VCaP (cell line): ENCODE results near the gene GRAPL.
"Not testable (repeated sequence)": the region's sequence is repeated elsewhere in the genome, so short reads cannot be mapped to it uniquely, and the experiment has no call there.

ENCODE experiments used
- H3K27ac ChIP-seq: fragments of 450-650 bp; 2 replicates; pipeline ENCODE4 v1.5.1; 2017

The GRAPL gene

DNA sequence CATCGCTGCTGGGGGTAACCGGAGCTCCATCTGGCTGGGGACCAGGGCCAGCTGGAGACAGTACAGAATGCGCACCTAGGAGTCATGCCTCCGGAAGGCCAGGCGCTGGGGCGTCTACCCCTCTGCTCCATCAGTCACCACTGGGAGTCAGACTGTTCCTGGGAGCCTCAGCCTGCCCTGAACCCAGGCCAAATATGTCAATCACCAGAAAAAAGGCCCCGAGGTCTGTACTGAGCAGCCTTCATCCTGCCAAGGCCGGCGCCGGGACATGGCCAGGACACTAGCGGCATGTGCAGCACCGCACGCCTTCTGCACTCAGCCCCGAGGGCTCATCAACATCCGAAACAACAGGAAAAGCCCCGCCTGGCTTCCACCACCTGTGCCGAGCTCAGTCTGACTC, 8.7 kb downstream of the GRAPL start:
- H3K27ac ChIP-seq: not testable (repeated sequence)

DNA sequence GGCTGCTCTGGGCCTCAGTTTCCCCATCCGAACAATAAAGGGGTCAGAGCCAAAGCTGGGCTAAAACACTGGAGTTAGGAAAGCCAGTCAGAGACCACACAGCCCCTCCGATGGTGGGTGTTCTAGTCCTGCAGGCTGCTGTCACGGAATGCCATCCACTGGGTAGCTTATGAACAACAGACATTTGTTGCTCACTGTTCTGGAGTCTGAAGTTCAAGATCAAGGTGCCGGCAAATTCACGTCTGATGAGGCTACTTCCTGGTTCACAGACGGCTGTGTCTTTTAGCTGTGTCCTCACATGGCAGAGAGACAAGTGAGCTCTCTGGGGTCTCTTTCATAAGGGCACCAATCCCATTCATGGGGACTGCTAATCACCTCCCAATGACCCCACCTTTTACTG, 9.2 kb downstream of the GRAPL start:
- H3K27ac ChIP-seq: not testable (repeated sequence)

DNA sequence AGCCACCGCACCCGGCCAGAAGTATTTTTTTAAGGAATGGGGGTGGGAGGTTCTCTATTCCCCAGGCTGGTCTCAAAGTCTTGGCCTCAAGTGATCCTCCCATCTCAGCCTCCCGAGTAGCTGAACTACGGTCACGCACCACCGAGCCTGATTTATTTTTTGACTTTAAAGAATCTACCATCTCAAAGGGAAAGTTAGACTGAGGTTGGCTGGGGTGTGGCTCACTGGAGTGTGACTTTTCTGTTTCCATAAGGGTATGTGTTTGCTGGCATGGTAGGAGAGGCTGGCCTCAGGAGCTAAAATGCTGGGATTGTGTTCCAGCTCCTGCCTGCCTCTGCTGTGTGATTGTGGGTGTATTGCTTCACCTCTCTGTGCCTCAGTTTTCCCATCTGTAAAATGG, 10.6 kb downstream of the GRAPL start:
- not testable (repeated sequence) for H3K27ac ChIP-seq

DNA sequence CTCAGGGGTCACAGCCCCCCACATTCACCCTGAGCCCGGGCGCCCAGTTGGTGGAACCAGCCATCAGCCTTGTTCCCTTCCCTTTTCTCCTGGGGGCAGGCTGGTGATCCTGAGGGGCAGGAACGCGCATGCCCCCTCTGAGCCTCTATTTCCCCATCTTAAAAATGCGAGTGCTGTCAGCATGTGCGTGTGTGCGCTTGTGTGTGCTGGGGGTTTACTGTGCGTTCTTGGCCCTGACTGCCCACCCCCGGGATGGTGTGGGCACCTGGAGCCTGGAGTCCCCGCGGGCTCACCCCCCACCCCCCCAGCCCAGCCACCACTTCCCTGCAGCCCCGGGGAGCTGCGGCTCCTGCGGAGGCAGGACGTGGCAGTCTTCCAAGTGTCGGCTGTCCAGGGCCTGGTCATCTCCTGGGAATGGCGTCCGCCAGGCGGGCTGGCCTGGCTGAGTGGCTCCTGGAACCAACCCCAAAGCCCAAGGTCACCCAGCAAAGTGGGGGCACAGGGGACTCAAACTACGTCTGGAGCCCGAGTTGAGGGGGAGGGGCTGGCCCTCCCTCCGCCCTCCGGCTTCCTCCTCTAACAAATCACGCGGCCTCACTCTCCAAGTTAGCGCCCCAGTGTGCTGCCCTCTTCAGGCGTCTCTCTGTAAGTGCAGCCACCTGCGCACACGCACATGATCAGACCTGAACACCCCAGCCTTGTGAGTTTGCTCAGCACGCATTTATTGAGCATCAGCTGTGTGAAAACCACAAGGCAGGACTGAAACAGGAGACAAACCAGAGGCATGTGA, 14.2 kb downstream of the GRAPL start:
- H3K27ac ChIP-seq: not testable (repeated sequence)

DNA sequence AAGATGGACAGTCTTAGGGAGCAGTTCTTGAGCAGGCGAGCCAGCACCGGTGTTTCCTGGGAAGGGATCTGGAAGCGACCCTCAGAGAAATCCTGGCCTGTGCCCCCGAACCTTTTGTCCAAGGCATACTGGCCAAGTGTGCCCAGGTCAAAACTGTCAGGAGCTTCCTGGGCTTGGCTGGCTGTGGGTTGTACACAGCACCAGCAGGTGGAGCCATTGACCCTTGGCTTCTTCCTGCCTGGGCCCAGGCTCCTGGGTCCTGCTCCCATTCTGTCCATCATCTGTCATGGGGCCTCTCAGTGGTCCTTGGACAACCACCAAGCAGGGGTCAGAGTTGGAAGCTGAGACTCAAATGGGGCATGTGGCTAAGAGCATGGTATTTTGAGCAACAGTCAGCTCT, 15.0 kb downstream of the GRAPL start:
- not testable (repeated sequence) for H3K27ac ChIP-seq

DNA sequence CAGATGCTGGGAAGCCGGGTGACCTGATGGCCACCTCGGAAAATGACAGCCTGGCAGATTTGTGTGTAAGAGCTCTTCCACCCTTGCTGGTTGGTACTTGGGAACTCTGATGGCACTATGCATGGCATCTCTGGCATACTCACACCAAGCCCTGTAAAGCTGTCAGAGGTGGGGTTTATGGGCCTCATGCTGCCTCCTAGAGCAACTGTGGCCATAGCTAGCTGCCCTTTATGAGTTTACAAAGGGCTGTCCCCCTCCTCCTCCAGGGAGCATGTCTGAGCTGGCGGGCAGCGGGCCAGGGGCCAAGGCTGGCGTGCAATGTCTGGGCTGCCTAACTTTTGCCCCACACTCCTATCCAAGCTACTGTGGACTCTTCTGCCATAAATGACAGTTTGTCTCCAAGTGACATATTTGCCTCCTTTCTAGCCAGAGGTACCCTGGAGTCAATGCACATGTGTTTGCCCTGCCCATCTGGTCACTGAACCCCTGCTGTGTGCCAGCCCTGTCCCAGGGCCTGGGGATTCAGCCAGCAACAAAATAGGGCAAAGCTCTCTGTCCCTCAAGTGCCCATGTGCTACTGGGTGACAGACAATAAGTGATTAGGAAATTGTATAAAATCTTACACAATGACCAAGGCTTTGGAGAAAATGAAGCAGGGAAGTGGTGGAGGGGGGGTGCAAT, 15.8 kb downstream of the GRAPL start:
- not testable (repeated sequence) for H3K27ac ChIP-seq

DNA sequence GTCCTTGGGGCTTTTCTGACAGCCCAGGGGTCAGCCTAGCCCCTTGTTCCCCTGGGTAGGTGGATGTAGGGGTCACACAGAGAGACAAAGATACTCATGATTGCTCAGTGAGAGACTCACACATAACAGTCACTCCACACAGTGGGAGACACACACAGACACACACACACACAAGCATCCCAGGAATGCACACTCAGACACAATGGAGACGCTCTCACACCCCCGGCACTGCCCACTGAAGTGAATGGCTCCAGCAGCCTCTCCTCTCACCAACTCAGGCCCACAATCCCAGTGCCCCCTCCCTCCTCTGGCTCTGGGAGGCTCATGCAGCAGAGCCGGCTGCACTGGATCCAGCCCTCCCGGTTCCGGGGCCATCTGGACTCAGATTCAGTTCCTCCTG, 17.0 kb downstream of the GRAPL start:
- not testable (repeated sequence) for H3K27ac ChIP-seq

DNA sequence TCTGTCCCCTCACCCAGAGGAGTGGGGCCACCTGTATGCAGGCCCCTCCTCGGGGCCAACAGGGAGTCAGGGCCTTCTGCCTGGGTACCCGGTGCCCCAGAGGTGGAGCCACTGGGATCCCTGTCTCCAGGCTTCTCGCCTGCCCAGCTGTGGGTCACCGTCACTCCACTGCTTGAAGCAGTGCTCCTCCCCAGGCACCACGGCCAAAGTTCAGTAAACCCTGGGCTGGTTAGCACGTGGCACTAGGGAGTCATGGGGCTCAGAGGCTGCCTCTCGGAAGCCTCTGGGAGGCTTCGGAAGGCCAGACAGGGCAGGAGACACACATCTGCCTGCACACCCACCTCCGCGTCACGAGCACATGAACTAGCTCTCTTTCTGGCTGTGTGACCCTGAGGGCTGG, 18.1 kb downstream of the GRAPL start:
- H3K27ac ChIP-seq: not testable (repeated sequence)

DNA sequence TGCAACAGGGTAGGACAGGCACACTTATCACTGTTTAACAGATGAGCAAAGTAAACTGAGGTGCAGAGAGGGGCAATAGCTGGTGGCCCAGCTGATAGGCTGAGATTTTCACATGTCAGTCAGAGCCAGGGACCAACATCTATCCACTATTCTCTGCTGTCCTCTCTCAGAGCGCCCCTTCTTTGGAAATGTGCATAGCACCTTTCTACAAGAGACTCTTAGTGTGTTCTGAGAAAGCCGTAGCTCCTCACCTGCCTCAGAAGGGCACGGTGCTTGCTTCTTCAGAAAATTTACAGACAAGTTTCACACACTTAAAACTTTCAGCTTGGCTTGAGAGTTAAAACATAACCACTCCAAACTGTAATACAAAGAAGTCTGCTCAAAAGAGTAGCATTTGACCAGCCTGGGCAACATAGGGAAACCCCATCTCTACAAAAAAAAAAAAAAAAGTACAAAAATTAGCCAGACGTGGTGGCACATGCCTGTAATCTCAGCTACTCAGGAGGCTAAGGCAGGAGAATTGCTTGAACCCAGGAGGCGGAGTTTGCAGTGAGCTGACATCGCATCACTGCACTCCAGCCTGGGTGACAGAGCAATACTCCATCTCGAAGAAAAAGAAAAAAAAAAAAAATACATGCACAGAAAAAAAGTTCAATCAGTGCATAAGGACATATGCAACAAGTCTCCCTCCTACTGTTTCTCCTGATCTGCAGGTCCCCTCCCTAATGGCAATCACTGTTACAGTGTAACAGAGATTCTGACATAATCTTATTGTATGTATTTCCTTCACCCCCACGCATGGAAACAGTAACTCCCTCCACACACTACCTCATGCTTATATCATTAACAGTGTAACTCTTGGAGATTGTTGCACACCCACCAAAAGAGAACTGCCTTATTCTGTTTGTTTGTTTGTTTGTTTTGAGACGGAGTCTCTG, 23.6 kb downstream of the GRAPL start:
- H3K27ac ChIP-seq: not testable (repeated sequence)

DNA sequence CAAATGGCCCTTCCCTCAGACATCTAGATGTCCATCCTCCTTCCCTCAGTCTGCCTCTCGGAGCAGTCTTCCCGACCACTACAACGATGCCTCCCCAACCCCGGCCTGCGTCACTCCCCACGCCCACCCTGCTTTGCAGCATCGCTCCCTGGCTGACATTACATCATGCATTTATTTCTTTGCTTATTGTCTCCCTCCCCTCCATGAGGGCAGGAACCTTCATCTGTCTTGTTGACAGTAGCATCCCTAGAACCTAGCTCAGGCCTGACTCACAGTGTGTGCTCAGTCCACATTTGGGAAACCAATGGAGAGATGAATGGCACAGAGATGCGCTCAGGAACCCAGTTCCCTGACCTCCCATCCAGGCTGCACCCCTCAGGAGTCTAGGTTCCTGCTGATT, 30.2 kb downstream of the GRAPL start:
- not testable (repeated sequence) for H3K27ac ChIP-seq

DNA sequence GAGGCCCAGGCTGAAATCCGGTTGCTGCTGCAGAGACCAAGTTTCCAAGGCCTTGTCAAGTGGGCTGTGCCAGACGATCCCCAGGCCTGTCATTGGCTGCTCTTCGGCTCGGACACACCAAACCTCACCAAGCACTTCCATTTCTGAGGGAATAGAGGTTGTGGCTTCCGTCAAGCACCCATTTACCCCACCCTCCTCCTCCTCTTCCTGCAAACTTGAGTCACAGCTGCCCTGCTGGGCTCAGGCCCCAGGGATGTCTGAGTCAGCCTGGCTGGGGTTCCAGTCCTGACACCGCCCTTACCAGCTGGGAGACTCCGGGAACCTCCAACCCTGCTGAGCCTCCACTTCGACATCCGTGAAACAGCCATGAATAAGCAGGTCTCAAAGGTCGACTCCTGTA, 31.1 kb downstream of the GRAPL start:
- not testable (repeated sequence) for H3K27ac ChIP-seq

DNA sequence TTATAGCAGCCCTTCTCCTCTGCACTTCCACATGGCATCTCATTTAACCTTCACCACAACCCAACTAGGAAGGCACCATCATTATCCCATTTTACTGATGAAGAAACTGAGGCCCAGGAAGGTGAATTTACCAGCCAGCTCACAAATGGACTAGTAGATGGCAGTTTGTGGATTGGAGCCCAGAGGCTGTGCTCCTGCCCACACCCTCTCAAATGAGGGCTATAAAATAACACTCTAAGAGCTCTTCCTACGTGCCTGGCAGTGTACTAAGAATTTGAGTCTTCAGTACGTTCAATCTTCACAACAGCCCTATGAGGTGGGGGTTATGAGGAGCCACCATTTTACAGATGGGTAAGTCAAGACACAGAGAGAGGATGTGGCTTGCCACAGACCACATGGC, 31.5 kb downstream of the GRAPL start:
- H3K27ac ChIP-seq: not testable (repeated sequence)

DNA sequence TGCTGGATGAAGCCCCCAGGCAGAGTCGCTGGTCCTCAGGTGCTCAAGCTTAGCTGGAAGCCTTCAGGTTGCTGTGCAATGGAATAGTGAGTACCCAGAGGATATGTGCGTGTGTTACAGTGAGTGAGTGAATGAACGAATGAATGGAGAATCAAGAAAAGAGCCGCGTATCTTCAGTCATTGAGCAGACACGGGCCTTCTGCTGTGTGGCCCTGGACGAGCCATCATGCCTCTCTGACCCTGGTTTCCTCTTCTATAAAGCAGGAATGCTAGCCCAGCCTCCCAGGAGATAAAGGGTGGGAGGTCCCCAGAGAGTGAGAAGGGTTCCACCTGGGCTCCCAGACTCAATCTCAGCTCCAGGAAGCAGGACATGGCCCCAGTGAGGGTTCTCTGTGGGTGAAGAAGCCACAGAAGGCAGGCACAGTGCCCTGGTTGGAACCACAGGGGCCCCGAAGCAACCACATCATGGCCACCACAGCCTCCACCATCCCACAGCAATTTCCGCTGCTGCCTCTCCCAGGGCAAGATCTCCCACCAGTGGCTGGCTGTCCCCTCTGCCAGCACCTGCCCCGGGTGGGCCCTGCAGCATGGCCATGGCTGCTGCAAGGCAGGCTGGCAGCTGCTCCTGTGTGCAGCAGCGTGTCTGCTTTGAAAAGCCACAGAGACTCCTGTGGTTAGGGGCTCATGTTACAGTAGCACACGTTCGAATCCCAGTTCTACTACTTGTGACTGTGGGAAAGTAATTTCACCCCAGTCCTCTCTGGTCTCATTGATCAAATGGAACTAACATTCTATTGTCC, 34.1 kb downstream of the GRAPL start:
- H3K27ac ChIP-seq: not testable (repeated sequence)

DNA sequence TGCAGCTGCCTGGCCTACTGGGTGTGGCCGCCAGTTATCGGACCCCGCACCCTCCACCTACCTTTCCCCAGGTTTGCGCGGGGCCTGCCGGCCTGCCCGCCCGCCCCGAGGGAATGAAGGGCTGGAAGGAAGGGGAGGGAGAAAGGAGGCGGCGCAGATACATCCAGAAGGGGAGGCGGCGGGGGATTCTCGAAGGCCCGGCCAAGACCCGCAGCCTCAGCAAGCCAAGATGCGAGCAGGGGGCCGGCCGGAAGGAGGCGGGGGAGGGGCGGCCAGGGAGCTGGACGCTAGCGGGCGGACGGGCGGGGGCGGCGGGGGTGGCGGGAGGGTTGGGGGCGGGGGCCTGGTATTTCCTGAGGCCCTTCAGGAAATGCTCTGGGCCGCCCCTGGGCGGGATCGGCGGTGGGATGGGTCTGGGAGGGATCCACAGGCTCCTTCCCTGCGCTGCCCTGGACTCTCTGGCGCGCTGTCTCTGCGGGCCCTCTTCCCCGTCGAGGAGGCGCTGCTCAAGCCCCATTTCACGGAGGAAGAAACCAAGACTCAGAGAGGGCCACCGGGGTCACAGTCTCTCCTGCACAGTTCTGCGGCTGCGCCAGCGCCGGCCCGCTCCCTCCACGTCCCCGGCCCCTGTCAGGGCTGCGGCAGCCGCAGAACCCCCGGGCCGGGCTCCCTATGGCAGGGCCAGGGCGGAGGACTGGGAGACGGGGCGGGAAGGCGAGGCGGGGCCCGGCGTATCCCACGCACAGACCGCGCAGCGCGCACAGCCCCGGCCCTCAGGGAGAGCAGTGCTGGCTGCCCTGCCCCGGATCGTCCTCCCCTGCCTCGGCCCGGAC, 35.2 kb downstream of the GRAPL start:
- H3K27ac ChIP-seq: not testable (repeated sequence)

DNA sequence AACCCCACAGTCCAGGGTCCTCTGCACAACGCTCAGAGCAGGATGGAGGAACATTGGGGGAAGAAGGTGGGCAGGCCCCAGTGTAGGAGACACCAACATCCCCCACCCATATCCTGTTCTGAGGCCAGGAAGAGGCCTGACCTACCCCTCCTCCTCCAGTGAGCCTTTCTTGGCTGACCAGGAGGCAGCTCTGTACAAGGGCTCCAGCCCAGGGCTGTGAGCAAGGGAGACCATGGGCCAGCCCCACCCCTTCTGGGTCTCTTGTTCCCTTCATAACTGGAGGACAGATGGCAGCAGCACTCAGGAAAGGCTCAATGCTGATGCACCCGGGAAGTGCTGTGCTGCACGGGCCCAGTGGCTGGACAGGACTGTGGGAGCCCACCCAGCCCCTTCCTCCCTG, 47.0 kb downstream of the GRAPL start:
- H3K27ac ChIP-seq: not testable (repeated sequence)

DNA sequence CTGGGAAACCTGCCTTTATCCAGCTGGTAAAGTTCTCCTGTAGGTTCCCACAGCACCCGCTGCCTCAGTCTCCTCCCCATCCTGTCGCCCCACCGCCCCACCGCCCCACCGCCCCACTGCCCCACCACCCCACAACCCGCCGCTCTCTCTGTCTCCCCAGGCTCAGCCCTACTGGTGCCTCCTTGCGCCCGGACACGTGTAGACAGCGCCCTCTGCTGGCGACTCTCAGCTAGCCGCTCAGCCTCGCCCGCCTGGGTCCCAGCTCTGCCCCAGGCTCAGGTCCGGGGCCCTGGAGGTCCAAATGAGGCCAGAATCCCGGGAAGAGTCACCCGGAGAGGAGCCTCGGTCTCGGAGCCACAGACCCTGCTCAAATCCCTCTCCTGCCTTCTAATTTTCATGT, 48.0 kb downstream of the GRAPL start:
- not testable (repeated sequence) for H3K27ac ChIP-seq

DNA sequence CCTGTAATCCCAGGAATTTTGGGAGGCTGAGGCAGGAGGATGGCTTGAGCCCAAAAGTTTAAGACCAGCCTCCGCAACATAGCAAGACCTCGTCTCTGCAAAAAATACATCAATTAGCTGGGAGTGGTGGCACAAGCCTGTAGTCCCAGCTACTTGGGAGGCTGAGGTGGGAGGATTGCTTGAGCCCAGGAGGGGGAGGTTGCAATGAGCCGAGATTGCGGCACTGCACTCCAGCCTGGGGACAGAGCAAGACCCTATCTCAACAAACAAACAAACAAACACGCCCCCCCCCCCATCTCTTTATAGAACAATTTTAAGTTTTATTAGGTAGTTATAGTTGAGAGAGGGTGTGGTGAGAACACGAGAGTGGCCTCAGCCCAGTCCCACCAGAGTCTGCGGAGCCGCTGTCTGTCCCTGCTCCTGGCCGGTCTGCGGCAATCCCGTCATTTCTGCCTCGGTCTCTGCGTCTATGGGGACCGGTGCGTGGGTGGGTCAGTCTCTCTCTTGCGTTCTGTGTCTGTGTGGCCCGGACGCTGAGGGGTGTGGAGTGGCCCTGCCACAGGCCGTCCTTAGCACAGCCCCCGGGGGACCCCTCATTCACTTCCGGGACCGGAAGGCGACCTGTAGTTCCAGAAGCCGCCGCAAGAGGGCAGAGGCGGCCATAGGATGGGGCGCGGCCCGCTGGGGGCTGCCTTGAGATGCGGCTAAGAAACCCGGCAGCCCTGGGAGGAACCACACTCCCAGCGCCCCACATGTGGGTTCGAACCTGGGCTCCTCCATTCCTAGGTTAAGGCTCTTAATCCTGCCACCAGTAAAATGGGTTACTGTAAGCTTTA, 53.9 kb downstream of the GRAPL start:
- H3K27ac ChIP-seq: not testable (repeated sequence)

DNA sequence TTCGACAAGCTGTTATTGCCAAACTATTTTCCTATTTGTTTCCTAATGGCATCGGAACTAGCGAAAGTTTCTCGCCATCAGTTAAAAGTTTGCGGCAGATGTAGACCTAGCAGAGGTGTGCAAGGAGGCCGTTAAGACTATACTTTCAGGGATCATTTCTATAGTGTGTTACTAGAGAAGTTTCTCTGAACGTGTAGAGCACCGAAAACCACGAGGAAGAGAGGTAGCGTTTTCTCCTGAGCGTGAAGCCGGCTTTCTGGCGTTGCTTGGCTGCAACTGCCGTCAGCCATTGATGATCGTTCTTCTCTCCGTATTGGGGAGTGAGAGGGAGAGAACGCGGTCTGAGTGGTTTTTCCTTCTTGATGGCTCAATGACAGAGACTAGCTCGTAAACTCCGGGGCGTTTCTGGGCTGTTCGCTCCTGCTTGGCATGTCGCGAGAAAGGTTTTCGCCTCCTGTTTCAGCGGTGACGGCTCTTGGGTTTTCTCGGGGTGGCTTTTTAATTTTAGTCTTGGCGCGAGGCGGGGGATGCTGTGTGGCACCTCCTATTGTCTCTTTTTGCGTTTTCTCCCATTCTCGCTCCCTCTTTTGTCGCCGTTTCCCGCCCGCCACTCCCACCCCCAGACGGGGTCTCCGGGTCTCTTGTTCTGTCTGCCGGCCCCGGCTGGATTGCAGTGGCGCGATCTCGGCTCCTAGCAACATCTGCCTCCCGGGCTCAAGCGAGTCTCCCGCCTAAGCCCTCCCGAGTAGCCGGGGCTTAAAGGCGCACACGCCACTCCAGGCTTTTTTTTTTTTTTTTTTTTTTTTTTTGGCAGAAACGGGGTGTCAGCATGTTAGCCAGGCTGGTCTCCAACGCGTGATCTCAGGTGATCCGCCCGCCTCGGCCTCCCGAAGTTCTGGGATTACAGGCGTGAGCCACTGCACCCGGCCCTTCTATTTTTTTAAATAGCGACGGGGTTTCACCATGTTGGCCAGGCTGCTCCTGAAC, 60.8 kb downstream of the GRAPL start:
- not testable (repeated sequence) for H3K27ac ChIP-seq
